GM21717 (cell line): ENCODE measurements around the gene SORBS1.
A peak's percentile ranks its signal among the peaks of the same experiment; 100 is the strongest.

ENCODE experiments used
- ATAC-seq: cut with Tn5 transposase; IDR thresholded peaks from one replicate; pipeline ENCODE4 v1.9.1; 2021; ENCODE audit warnings: mild to moderate bottlenecking, moderate library complexity; ENCODE audit not compliant: unreplicated experiment

Gene SORBS1

GRCh38 chr10:95394161-95394880 is 166.8 kb downstream of the SORBS1 start:
- ATAC-seq = peak; percentile 53

GRCh38 chr10:95392681-95393164 is 168.4 kb downstream of the SORBS1 start:
- peak; percentile 42 for ATAC-seq

GRCh38 chr10:95392217-95392584 is 169.0 kb downstream of the SORBS1 start:
- no peak for ATAC-seq

GRCh38 chr10:95391581-95392216 is 169.5 kb downstream of the SORBS1 start:
- ATAC-seq = no peak

DNA sequence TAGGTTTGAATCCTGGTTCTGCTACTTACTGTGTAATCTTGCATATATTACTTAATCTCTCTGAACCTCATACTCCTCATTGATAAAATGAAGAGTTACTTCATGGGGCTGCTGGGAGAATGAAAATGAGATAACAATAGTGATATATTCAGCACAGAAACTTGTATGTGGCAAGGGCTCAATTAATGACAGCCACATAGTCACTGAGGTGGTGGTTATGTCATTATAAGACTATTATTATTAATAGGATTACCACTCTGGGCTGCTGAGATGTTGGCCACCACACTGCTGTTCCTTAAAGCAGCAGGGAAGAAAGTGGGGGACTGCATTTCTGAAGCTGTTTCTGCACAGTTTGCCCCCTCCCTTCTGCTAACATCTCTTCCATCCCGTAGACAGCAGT is 170.0 kb downstream of the SORBS1 start:
- ATAC-seq = no peak

DNA sequence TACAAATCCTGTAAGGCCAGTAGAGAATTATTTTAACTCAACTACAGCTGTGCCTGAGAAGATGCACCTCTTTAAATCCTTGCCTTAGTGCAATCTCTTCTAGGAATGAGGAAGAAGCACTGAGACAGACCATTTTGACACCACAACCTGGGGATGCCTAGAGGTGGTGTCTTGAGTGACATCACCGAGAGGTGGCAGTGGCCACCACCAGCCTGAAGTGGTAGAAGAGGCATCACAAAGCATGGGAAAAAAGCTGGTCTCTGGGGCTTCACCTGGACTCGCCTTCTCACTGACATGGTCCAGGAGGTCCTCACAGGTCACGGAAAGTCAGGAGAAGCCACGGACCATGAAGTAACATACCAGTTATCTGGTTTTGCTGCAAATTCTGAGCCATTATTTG is 171.2 kb downstream of the SORBS1 start:
- no peak for ATAC-seq

DNA sequence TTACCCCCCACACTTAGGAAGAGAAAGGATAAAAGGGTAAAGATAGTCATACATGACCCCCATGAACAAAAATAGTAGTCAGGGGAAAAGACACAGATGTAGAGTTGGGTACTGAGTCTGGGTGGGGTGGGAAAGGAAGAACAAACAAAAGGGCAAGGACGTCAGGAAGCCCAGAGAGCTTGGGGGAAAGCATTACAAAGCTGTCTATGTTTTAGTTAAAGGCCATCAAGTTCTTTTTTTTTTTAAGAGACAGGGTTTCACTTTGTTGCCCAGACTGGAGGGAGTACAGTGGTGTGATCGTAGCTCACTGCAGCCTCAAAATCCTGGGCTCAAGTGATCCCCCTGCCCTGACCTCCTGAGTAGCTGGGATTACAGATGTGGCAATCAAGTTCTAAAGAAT is 172.0 kb downstream of the SORBS1 start:
- no peak for ATAC-seq

DNA sequence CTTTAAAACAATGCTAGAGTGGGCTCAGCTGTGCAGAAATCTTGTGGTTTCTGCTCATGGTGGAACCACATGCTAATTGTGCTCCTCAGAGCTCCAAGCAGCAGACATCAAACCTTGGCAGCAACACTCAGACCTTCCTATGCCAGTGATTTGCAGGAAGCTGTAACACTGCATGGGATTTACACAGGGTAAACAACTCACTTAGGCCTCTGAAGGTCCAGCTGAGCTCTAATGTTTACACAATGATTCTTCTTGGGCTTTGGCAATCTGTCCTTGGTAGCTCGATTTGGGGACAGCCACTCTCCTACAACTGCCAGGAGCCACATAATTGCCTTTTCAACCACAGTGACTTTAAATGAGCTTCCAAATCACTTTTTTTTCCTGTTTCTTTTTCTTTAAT is 172.6 kb downstream of the SORBS1 start:
- ATAC-seq = no peak

GRCh38 chr10:95388109-95388471 is 173.1 kb downstream of the SORBS1 start:
- ATAC-seq = no peak

DNA sequence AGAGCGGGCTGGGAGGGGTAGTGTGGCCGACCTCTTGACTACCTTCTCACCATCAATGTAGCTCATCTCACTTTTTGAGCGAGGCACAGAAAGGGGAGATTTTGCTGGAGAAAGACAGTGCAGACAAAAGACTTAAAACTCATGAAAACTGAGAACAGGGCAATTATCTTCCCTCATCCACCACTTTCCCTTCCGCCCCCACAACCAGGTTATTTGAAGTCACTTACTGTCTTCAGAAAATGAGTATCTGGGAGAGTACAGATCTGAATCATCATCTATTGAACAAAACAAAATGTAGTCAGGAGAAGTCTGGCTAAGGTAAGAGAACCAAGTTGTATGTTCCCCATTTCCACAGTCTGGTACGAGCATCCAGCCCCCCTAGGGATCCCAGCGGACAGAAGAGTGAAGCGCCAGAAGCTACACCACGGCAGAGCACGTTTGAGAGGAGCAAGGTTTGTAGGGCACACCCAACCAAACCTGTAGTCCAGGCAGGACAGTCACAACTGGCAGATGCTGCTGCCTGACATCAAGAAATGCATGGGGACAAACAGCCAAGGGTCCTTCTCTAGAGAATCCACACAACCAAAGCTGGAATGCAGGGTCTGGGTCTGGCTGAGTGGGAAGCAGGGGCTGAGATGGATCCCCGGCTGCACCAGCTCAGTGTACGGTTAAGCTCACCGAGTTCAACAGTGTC is 177.0 kb downstream of the SORBS1 start:
- no peak for ATAC-seq

DNA sequence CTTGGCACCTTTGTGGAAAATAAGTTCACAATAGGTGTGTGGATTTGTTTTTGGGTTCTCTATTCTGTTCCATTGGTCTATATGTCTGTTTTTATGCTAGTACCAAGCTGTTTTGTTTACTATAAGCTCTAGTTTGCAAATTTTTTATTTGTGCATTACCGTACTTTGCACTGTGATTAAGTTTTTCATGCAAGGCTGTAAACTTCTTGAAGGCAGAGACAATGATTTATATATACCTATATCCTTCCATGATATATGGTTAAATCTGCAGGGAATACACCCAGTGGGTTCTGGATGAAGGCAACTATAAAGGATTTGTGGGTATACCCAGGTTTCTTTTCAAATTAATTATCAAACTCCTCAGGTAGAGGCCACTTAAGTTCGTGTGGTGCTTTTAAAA is 178.6 kb downstream of the SORBS1 start:
- ATAC-seq = no peak

DNA sequence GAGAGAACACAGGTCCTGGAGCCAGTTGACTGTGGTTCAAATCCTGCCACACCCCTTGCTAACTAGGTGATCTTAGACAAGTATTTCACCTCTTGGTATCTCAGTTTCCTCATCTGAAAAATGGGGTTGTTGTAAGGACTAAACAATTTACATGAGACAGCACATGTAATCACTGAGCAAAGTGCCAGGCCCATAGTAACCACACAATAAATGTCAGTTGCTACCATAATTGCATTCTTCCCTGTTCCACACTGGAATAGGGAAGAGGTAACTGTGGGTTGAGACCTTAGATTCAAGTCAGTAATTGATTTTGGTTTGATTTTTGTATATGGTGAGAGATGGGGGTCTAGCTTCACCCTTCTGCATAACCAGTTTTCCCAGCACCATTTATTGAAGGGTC is 179.0 kb downstream of the SORBS1 start:
- no peak for ATAC-seq

GRCh38 chr10:95377950-95378349 is 183.2 kb downstream of the SORBS1 start:
- no peak for ATAC-seq

GRCh38 chr10:95375418-95375817 is 185.8 kb downstream of the SORBS1 start:
- ATAC-seq = no peak

DNA sequence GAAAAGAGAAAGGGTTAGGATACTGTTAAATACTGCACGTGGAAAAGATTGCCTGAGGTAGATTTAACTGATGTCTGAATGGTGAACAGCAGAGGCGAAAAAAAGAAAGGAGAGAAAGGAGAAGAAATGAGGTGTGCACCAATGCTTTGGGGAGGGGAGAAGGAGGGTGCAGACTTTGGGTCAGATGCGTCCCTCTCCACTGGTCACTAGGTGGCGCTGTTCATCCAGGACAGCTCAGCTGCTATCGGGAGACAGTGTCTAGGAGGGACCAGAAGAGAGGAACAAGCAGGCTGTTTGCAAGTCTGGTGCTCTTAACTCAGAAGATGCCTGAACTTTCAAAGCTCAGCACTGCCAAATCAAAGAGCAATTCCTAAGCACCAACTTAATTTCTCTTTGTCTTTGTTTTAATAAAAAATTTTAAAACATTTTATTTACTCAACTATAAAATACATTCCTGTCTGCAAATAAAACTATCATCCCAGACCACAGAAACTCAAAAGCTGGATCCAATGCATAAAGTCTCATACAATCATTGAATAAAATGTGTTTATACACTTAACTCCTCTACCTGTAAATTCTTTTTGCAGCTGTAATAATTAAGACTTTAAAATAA is 186.5 kb downstream of the SORBS1 start:
- ATAC-seq = peak; percentile 87

- no peak for ATAC-seq
Measured at GRCh38 chr10:95373660-95374059, 187.5 kb downstream of the SORBS1 start.

DNA sequence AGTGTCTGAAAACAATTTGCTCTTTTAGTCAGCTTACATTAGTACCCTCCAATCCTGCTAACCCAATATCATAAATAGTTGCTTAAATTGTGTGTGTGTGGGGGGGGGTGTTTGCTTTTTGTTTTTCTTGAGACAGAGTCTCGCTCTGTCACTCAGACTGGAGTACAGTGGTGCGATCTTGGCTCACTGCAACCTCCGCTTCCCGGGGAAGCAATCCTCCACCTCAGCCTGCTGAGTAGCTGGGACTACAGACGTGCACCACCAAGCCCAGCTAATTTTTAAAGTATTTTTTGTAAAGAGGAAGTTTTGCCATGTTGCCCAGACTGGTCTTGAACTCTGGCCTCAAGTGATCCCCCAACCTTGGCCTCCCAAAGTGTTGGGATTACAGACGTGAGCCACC is 196.8 kb downstream of the SORBS1 start:
- ATAC-seq = no peak

DNA sequence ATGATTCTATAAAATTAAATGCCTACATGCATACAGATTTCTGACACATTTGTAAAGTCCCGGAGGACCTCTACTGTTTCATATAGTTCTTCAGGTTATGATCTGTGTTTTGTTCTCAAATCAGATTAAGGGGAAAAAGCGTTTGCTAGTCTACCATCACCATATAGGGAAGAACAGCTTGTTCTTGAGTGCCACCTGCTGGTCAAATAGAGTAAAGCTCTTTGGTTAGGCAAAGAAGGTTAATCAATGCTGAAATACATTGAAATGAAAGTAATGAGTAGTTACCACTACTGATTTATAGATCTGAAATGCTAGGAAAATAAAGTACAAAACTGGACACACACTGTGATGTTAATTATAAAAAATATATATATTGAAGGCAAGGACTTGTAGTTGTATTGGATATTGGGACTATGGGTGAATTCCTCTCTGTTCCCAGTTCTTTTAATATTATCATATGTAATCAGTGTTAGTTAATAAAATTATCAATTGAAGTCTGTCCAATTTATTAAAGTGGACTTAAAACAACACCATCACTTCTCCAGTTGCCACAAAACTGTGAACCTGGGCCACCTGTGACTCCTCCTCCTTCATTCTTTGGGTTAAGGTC is 197.8 kb downstream of the SORBS1 start:
- ATAC-seq = peak; percentile 74

- no peak for ATAC-seq
Measured at GRCh38 chr10:95360122-95360714, 201.0 kb downstream of the SORBS1 start.

GRCh38 chr10:95359466-95359865 is 201.7 kb downstream of the SORBS1 start:
- no peak for ATAC-seq
